MM.1S (cell line): Measurements from ENCODE around the gene PCED1B.

Source experiments
- DNase-seq: peaks from one replicate; pipeline ENCODE4 v3.0.0-alpha.2; 2015
- H2AFZ ChIP-seq: fragments of 300-600 bp; sonication (generic); 2 replicates; pipeline ENCODE4 v1.6.0; 2016; ENCODE audit warnings: antibody characterized with exemption, low read length
- H3F3A ChIP-seq: fragments of 300-600 bp; sonication (generic); 2 replicates; pipeline ENCODE4 v1.6.1; 2016; ENCODE audit warnings: mild to moderate bottlenecking, antibody characterized with exemption, low read length, moderate library complexity, mixed read lengths; ENCODE audit not compliant: insufficient read depth
- H3K27ac ChIP-seq: fragments of 300-600 bp; sonication (generic); 2 replicates; pipeline ENCODE4 v1.5.1; 2016; ENCODE audit warnings: mild to moderate bottlenecking, low read length
- H3K27me3 ChIP-seq: fragments of 300-600 bp; sonication (generic); replicated peaks from 2 replicates; pipeline ENCODE4 v1.6.0; 2016; ENCODE audit warnings: low read length; ENCODE audit not compliant: insufficient read depth
- H3K36me3 ChIP-seq: fragments of 300-600 bp; sonication (generic); replicated peaks from 2 replicates; pipeline ENCODE4 v1.6.1; 2016; ENCODE audit warnings: mild to moderate bottlenecking, low read length, mixed read lengths; ENCODE audit not compliant: insufficient read depth
- H3K4me1 ChIP-seq: fragments of 300-600 bp; sonication (generic); 2 replicates; pipeline ENCODE4 v1.6.1; 2016; ENCODE audit warnings: low read length, mixed read lengths
- H3K4me2 ChIP-seq: fragments of 300-600 bp; sonication (generic); 2 replicates; pipeline ENCODE4 v1.6.0; 2016; ENCODE audit warnings: low read depth, low read length
- H3K4me3 ChIP-seq: fragments of 300-600 bp; sonication (generic); 2 replicates; pipeline ENCODE4 v1.5.1; 2016; ENCODE audit warnings: low read length, mixed read lengths
- H3K79me2 ChIP-seq: fragments of 300-600 bp; sonication (generic); 2 replicates; pipeline ENCODE4 v1.6.1; 2016; ENCODE audit warnings: mixed run types, low read length, mixed read lengths
- H3K9ac ChIP-seq: fragments of 300-600 bp; sonication (generic); 2 replicates; pipeline ENCODE4 v1.6.1; 2016; ENCODE audit warnings: low read length, mixed read lengths
- H3K9me2 ChIP-seq: fragments of 300-600 bp; sonication (generic); replicated peaks from 2 replicates; pipeline ENCODE4 v1.6.1; 2016; ENCODE audit warnings: mild to moderate bottlenecking, low read length, mixed read lengths; ENCODE audit not compliant: insufficient read depth
- H3K9me3 ChIP-seq: fragments of 300-600 bp; sonication (generic); replicated peaks from 2 replicates; pipeline ENCODE4 v1.6.1; 2016; ENCODE audit warnings: mild to moderate bottlenecking, low read length, mixed read lengths; ENCODE audit not compliant: insufficient read depth
- H4K20me1 ChIP-seq: fragments of 300-600 bp; sonication (generic); 2 replicates; pipeline ENCODE4 v1.6.1; 2016; ENCODE audit warnings: mild to moderate bottlenecking, low read length, moderate library complexity, mixed read lengths; ENCODE audit not compliant: insufficient read depth
- EZH2 ChIP-seq: fragments of 300-600 bp; sonication (generic); optimal IDR thresholded peaks from 2 replicates; pipeline ENCODE3; 2017; ENCODE audit warnings: low read depth, mild to moderate bottlenecking, antibody characterized with exemption, low read length, mixed read lengths
- EZH2phosphoT487 ChIP-seq: fragments of 300-600 bp; sonication (generic); IDR thresholded peaks from 2 replicates; pipeline ENCODE4 v1.6.1; 2018; ENCODE audit warnings: antibody characterized with exemption, low read length
- TF ChIP-seq, protein P1 (sequence below): fragments of 300-600 bp; sonication (generic); IDR thresholded peaks from 2 replicates; pipeline ENCODE4 v1.5.1; 2016; ENCODE audit warnings: antibody characterized with exemption, low read length, mixed read lengths

The PCED1B gene

DNA sequence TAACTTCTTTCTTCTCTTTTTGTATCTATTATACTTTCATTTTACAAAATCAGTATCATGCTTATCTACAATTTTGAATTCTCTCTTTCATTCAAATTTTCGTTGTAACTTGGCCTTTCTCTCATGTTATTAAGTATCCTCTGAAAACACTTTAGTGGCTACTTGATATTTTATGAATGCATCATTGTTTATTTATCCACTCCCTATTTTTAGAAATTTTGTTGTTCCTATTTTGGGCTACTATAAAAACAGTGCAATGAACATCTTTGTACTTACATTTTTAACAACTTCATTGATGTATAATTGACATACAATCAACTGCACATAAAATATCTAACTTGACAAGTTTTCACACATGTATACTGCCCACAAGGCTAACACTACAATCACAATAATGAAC is 44.3 kb downstream of the PCED1B start:
- H4K20me1 ChIP-seq = no peaks in the 10 kb centered on the region
- no peak for DNase-seq
- no peak overlapping the region for H3K9ac ChIP-seq
- H3K4me3 ChIP-seq = no peak overlapping the region
- H3K36me3 ChIP-seq = no peaks in the 10 kb centered on the region
- no peak overlapping the region for H2AFZ ChIP-seq
- no peaks in the 10 kb centered on the region for H3K9me2 ChIP-seq
- no peaks in the 10 kb centered on the region for H3K4me1 ChIP-seq
- no peaks in the 10 kb centered on the region for H3K79me2 ChIP-seq
- no peaks in the 10 kb centered on the region for H3F3A ChIP-seq
- no peak overlapping the region for H3K4me2 ChIP-seq
- TF ChIP-seq EZH2 = no peak
- TF ChIP-seq, protein P1, sequence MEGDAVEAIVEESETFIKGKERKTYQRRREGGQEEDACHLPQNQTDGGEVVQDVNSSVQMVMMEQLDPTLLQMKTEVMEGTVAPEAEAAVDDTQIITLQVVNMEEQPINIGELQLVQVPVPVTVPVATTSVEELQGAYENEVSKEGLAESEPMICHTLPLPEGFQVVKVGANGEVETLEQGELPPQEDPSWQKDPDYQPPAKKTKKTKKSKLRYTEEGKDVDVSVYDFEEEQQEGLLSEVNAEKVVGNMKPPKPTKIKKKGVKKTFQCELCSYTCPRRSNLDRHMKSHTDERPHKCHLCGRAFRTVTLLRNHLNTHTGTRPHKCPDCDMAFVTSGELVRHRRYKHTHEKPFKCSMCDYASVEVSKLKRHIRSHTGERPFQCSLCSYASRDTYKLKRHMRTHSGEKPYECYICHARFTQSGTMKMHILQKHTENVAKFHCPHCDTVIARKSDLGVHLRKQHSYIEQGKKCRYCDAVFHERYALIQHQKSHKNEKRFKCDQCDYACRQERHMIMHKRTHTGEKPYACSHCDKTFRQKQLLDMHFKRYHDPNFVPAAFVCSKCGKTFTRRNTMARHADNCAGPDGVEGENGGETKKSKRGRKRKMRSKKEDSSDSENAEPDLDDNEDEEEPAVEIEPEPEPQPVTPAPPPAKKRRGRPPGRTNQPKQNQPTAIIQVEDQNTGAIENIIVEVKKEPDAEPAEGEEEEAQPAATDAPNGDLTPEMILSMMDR = no peak
- TF ChIP-seq EZH2phosphoT487 = no peak
- H3K27ac ChIP-seq = no peak overlapping the region
- H3K9me3 ChIP-seq = no peaks in the 10 kb centered on the region
- no peaks in the 10 kb centered on the region for H3K27me3 ChIP-seq

DNA sequence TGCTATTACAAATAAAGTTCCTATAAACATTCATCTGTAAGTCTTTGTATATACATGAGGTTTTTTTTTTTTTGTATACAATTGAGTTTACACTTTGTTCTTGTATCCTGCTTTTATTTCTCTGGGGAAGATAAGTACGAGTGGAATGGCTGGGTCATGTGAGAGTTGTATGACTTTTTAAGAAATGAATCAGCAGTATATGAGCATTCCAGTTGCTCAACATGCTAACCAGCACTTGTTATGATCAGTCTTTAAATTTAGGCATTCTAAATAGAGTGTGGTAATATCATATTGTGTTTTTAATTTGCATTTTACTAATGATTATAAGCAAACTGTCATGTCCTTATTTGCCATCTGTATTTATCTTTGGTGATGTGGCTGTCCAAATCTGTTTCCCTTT is 45.0 kb downstream of the PCED1B start:
- Histone ChIP-seq H3K79me2 (no peaks in the 10 kb centered on the region), H3K9ac (no peak overlapping the region), H3K4me3 (no peak overlapping the region), H3K4me1 (no peaks in the 10 kb centered on the region), H3K36me3 (no peaks in the 10 kb centered on the region), H4K20me1 (no peaks in the 10 kb centered on the region), H3K27ac (no peak overlapping the region), H2AFZ (no peak overlapping the region), H3K9me3 (no peaks in the 10 kb centered on the region), H3K9me2 (no peaks in the 10 kb centered on the region), H3K27me3 (no peaks in the 10 kb centered on the region), H3K4me2 (no peak overlapping the region), H3F3A (no peaks in the 10 kb centered on the region)
- TF ChIP-seq EZH2 (no peak), EZH2phosphoT487 (no peak)
- TF ChIP-seq, protein P1 = no peak
- DNase-seq = no peak

DNA sequence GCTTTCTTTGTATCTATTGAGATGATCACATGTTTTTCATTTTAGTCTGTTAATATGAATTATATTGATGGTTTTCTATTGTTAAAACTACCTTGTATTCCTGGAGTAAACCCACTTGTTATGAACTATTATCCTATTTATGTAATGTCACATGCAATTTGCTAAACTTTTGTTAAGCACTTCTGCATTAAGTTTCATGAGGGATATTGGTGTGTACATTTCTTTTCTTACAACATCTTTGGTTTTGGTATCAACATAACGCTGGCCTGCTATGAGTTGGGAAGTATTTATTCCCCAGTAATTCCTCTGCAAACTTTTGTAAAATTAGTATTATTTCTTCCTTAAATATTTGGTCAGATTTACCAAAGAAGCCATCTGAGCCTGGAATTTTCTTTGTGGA is 46.8 kb downstream of the PCED1B start:
- Histone ChIP-seq H3K9me2 (no peaks in the 10 kb centered on the region), H3K9me3 (no peaks in the 10 kb centered on the region), H3K4me3 (no peak overlapping the region), H3F3A (no peaks in the 10 kb centered on the region), H3K27me3 (no peaks in the 10 kb centered on the region), H3K79me2 (no peaks in the 10 kb centered on the region), H3K9ac (no peak overlapping the region), H3K36me3 (no peaks in the 10 kb centered on the region), H3K27ac (no peak overlapping the region), H2AFZ (no peak overlapping the region), H4K20me1 (no peaks in the 10 kb centered on the region), H3K4me1 (no peaks in the 10 kb centered on the region), H3K4me2 (no peak overlapping the region)
- TF ChIP-seq EZH2phosphoT487 (no peak), EZH2 (no peak)
- TF ChIP-seq, protein P1 = no peak
- no peak for DNase-seq
